Neural progenitor cell (in vitro differentiated cells): ENCODE data around the gene MRPS14. TPM values are rescaled to one million over a fixed set of nuclear protein-coding genes. Genes with fewer than 3 reads are reported as not detected.

ENCODE experiments used
- DNase-seq: peaks from one replicate; pipeline ENCODE4 v3.0.0-alpha.2; 2016; ENCODE audit warnings: low spot score
- H2AFZ ChIP-seq: fragments of 200-600 bp; sonication (generic); replicated peaks from 2 replicates; pipeline ENCODE4 v1.6.1; 2016; ENCODE audit warnings: antibody characterized with exemption
- H3F3A ChIP-seq: fragments of 200-600 bp; sonication (generic); 2 replicates; pipeline ENCODE4 v1.6.1; 2016; ENCODE audit warnings: antibody characterized with exemption, low read depth
- H3K27ac ChIP-seq: fragments of 200-600 bp; sonication (generic); 2 replicates; pipeline ENCODE4 v1.5.1; 2016; ENCODE audit warnings: mild to moderate bottlenecking
- H3K27me3 ChIP-seq: fragments of 200-600 bp; sonication (generic); 2 replicates; pipeline ENCODE4 v1.6.1; 2016; ENCODE audit warnings: mild to moderate bottlenecking, moderate library complexity
- H3K36me3 ChIP-seq: fragments of 200-600 bp; sonication (generic); 2 replicates; pipeline ENCODE4 v1.5.1; 2016
- H3K4me1 ChIP-seq: fragments of 200-600 bp; sonication (generic); 2 replicates; pipeline ENCODE4 v1.6.1; 2016; ENCODE audit warnings: mixed run types
- H3K4me2 ChIP-seq: fragments of 200-600 bp; sonication (generic); 2 replicates; pipeline ENCODE4 v1.6.1; 2016
- H3K4me3 ChIP-seq: fragments of 200-600 bp; sonication (generic); 2 replicates; pipeline ENCODE4 v1.5.1; 2016
- H3K79me2 ChIP-seq: fragments of 200-600 bp; sonication (generic); 2 replicates; pipeline ENCODE4 v1.6.1; 2016; ENCODE audit warnings: low read depth
- H3K9ac ChIP-seq: fragments of 200-600 bp; sonication (generic); 2 replicates; pipeline ENCODE4 v1.6.1; 2016
- H3K9me3 ChIP-seq: fragments of 200-600 bp; sonication (generic); 2 replicates; pipeline ENCODE4 v1.5.1; 2016; ENCODE audit warnings: low read depth
- H4K20me1 ChIP-seq: fragments of 200-600 bp; sonication (generic); 2 replicates; pipeline ENCODE4 v1.6.1; 2016; ENCODE audit warnings: low read depth
- H3K27ac Mint-ChIP-seq: 3 replicates; pipeline ENCODE4 v1.8.0; 2021; ENCODE audit warnings: mixed read lengths
- H3K27me3 Mint-ChIP-seq: 2 replicates; pipeline ENCODE4 v1.8.0; 2022; ENCODE audit warnings: low read depth, mild to moderate bottlenecking, inconsistent platforms, moderate library complexity, mixed read lengths; ENCODE audit not compliant: insufficient read depth
- H3K36me3 Mint-ChIP-seq: 3 replicates; pipeline ENCODE4 v1.8.0; 2021; ENCODE audit warnings: mixed read lengths
- H3K4me1 Mint-ChIP-seq: 3 replicates; pipeline ENCODE4 v1.8.0; 2021; ENCODE audit warnings: mixed read lengths
- H3K4me3 Mint-ChIP-seq: 3 replicates; pipeline ENCODE4 v1.8.0; 2021; ENCODE audit warnings: mild to moderate bottlenecking, moderate library complexity, mixed read lengths
- H3K9me3 Mint-ChIP-seq: 3 replicates; pipeline ENCODE4 v1.8.0; 2020; ENCODE audit warnings: mixed read lengths
- CTCF ChIP-seq: fragments of 200-600 bp; sonication (generic); IDR thresholded peaks from 2 replicates; pipeline ENCODE4 v1.5.1; 2017; ENCODE audit warnings: antibody characterized with exemption, mild to moderate bottlenecking
- EZH2 ChIP-seq: fragments of 200-600 bp; sonication (generic); IDR thresholded peaks from 2 replicates; pipeline ENCODE4 v1.6.1; 2017; ENCODE audit warnings: antibody characterized with exemption, mild to moderate bottlenecking, moderate library complexity
- EZH2phosphoT487 ChIP-seq: fragments of 200-600 bp; sonication (generic); IDR thresholded peaks from 2 replicates; pipeline ENCODE4 v1.6.1; 2017; ENCODE audit warnings: antibody characterized with exemption
- total RNA-seq: library from RNA; depleted of rRNA; stranded (reverse); fragments of >200 nt; gene quantifications from 2 replicates; pipeline ENCODE4 v1.2.3, GENCODE V29; 2015; ENCODE audit warnings: low replicate concordance

MRPS14 gene
- total RNA-seq, 1 donor from 2014 or later = 35.1 TPM

GRCh38 chr1:175015243-175015642 lies 8.0 kb downstream of the MRPS14 start:
- Histone ChIP-seq H2AFZ (no peak overlapping the region), H4K20me1 (no peaks in the 10 kb centered on the region), H3K9ac (no peak overlapping the region), H3K9me3 (no peaks in the 10 kb centered on the region), H3K27me3 (no peaks in the 10 kb centered on the region), H3K4me2 (no peak overlapping the region), H3F3A (peaks cover 33% of the 10 kb centered on the region), H3K4me1 (no peaks in the 10 kb centered on the region), H3K4me3 (no peak overlapping the region), H3K79me2 (peaks cover 9% of the 10 kb centered on the region), H3K36me3 (peaks cover 18% of the 10 kb centered on the region), H3K27ac (no peak overlapping the region)
- Mint-ChIP-seq H3K4me1 (no peaks in the 10 kb centered on the region), H3K36me3 (peaks cover 26% of the 10 kb centered on the region), H3K9me3 (no peaks in the 10 kb centered on the region), H3K27me3 (peaks cover 2% of the 10 kb centered on the region), H3K4me3 (no peak overlapping the region), H3K27ac (no peak overlapping the region)
- no peak for TF ChIP-seq EZH2
- no peak for TF ChIP-seq EZH2phosphoT487
- no peak for TF ChIP-seq CTCF
- no peak for DNase-seq

DNA sequence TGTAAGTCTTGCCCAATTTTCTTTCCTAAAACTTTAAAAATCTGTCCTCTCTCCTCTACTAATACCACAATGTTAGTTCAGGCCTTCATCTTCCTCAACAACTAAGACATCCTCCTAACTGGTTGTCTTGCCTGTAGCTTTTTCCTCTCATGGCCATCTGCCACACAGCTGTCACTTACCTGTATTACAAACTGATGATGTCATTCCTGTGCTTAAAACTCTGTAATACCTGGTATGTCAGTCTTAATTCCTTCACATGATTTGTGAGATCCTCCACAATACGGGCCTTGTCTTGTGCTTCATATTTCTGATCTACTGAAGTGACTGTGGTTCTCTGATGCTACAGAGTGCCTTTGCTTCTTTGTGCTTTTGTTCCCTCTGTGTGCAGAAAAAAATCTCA lies 9.8 kb downstream of the MRPS14 start:
- peaks cover 33% of the 10 kb centered on the region for H3F3A ChIP-seq
- Mint-ChIP-seq H3K27ac (no peak overlapping the region), H3K4me3 (no peak overlapping the region), H3K4me1 (no peaks in the 10 kb centered on the region), H3K27me3 (peaks cover 2% of the 10 kb centered on the region), H3K36me3 (peaks cover 30% of the 10 kb centered on the region), H3K9me3 (no peaks in the 10 kb centered on the region)
- H3K4me3 ChIP-seq = no peak overlapping the region
- H3K27ac ChIP-seq = no peak overlapping the region
- no peaks in the 10 kb centered on the region for H3K9me3 ChIP-seq
- H3K9ac ChIP-seq = no peak overlapping the region
- H3K27me3 ChIP-seq = no peaks in the 10 kb centered on the region
- H4K20me1 ChIP-seq = no peaks in the 10 kb centered on the region
- H2AFZ ChIP-seq = no peak overlapping the region
- H3K4me2 ChIP-seq = no peak overlapping the region
- TF ChIP-seq CTCF (no peak), EZH2 (no peak), EZH2phosphoT487 (no peak)
- peaks cover 11% of the 10 kb centered on the region for H3K79me2 ChIP-seq
- peaks cover 30% of the 10 kb centered on the region for H3K36me3 ChIP-seq
- no peak for DNase-seq
- H3K4me1 ChIP-seq = no peaks in the 10 kb centered on the region

GRCh38 chr1:175009532-175009931 lies 13.7 kb downstream of the MRPS14 start:
- Histone ChIP-seq H3K4me1 (no peaks in the 10 kb centered on the region), H3K9me3 (no peaks in the 10 kb centered on the region), H2AFZ (no peak overlapping the region), H3K9ac (no peak overlapping the region), H3K27ac (no peak overlapping the region), H4K20me1 (peaks cover 15% of the 10 kb centered on the region), H3K4me2 (no peak overlapping the region), H3K4me3 (no peak overlapping the region), H3K36me3 (peaks cover 46% of the 10 kb centered on the region), H3F3A (peaks cover 31% of the 10 kb centered on the region), H3K27me3 (no peaks in the 10 kb centered on the region), H3K79me2 (peaks cover 50% of the 10 kb centered on the region)
- TF ChIP-seq EZH2phosphoT487 (no peak), CTCF (no peak), EZH2 (no peak)
- no peaks in the 10 kb centered on the region for H3K9me3 Mint-ChIP-seq
- H3K4me3 Mint-ChIP-seq = no peak overlapping the region
- no peaks in the 10 kb centered on the region for H3K4me1 Mint-ChIP-seq
- H3K27me3 Mint-ChIP-seq = peaks cover 2% of the 10 kb centered on the region
- H3K36me3 Mint-ChIP-seq = peaks cover 31% of the 10 kb centered on the region
- H3K27ac Mint-ChIP-seq = no peak overlapping the region
- DNase-seq = no peak
